Testis (tissue), 2 donors: Measurements from ENCODE around the gene LARGE2.

Source experiments
- POLR2A ChIP-seq: fragments of 450-650 bp; IDR thresholded peaks from one replicate; pipeline ENCODE4 v1.6.1; 2017; ENCODE audit warnings: antibody characterized with exemption, mild to moderate bottlenecking, moderate library complexity
- TF ChIP-seq, protein P1 (sequence below), 3 experiments: fragments of 450-650 bp in 2 of 3; fragments of 200-600 bp in 1 of 3; sonication (generic) in 1 of 3; IDR thresholded peaks; one replicate each; pipeline ENCODE4 v1.5.1; 2016 to 2019; ENCODE audit warnings: antibody characterized with exemption in 3 of 3, mild to moderate bottlenecking in 2 of 3, moderate library complexity in 1 of 3

DNA sequence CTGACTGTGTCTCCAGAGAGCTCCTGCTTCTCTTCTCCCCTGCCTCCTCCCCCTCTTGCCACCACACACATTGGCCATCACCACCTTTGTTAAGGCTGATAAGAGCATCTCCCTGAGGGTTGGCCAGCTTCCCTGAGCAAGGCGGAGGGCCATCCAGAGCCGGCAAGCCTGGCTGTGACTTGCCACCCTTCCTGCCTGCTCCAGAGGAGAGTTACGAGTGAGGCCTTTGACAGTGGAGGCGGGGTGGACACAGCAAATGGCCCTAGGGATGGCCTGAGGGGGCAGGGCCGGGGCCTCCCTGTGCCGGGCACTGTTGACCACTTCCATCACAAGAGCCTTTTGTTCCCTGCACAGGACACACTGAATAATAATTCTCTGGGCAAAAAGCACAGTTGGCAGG lies 20.8 kb upstream of the LARGE2 start:
- TF ChIP-seq, protein P1, sequence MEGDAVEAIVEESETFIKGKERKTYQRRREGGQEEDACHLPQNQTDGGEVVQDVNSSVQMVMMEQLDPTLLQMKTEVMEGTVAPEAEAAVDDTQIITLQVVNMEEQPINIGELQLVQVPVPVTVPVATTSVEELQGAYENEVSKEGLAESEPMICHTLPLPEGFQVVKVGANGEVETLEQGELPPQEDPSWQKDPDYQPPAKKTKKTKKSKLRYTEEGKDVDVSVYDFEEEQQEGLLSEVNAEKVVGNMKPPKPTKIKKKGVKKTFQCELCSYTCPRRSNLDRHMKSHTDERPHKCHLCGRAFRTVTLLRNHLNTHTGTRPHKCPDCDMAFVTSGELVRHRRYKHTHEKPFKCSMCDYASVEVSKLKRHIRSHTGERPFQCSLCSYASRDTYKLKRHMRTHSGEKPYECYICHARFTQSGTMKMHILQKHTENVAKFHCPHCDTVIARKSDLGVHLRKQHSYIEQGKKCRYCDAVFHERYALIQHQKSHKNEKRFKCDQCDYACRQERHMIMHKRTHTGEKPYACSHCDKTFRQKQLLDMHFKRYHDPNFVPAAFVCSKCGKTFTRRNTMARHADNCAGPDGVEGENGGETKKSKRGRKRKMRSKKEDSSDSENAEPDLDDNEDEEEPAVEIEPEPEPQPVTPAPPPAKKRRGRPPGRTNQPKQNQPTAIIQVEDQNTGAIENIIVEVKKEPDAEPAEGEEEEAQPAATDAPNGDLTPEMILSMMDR (IDR thresholded peaks at IDR 0.05): no peak
- no peak for TF ChIP-seq POLR2A
